ENCODE data around the gene TADA3. TPM values are rescaled to one million over a fixed set of nuclear protein-coding genes. Genes with fewer than 3 reads are reported as not detected.

The TADA3 gene
- total and polyA plus RNA-seq, 2 experiments from 2014 or later: 29.1 to 61.7 TPM

DNA sequence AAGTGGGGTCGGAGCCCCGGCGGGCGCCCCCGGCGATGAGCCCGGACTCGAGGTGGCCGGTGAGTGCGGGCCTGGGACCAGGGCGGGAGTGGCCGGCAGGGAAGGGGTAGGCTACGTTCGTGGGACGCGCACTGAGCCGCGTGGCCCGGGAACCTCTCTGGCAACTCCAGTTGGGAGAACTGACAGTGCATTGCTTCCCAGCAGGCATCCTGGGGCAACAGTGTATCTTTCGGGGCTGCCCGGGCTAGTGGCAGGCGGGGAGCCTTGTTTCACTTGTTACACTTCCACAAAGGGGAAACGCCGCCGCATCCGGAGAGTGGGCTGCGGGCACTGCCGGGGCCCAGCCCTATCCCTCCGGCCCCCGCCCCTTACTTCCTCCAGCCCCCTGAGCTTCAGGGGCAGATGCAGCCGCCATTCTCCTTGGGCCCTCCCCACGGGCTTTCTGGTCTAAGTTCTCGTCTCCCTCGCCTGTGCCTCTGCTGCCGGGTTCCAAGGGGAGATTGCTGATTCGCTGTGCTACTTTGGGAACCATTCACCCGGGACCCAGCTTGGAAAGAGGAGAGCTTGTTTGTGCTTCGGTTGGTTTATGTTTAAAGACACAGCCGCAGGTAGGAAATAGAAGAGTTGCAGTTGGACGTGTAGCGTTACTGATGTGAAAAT is 60.1 kb downstream of the TADA3 start (continued):
- TF ChIP-seq, protein P1, sequence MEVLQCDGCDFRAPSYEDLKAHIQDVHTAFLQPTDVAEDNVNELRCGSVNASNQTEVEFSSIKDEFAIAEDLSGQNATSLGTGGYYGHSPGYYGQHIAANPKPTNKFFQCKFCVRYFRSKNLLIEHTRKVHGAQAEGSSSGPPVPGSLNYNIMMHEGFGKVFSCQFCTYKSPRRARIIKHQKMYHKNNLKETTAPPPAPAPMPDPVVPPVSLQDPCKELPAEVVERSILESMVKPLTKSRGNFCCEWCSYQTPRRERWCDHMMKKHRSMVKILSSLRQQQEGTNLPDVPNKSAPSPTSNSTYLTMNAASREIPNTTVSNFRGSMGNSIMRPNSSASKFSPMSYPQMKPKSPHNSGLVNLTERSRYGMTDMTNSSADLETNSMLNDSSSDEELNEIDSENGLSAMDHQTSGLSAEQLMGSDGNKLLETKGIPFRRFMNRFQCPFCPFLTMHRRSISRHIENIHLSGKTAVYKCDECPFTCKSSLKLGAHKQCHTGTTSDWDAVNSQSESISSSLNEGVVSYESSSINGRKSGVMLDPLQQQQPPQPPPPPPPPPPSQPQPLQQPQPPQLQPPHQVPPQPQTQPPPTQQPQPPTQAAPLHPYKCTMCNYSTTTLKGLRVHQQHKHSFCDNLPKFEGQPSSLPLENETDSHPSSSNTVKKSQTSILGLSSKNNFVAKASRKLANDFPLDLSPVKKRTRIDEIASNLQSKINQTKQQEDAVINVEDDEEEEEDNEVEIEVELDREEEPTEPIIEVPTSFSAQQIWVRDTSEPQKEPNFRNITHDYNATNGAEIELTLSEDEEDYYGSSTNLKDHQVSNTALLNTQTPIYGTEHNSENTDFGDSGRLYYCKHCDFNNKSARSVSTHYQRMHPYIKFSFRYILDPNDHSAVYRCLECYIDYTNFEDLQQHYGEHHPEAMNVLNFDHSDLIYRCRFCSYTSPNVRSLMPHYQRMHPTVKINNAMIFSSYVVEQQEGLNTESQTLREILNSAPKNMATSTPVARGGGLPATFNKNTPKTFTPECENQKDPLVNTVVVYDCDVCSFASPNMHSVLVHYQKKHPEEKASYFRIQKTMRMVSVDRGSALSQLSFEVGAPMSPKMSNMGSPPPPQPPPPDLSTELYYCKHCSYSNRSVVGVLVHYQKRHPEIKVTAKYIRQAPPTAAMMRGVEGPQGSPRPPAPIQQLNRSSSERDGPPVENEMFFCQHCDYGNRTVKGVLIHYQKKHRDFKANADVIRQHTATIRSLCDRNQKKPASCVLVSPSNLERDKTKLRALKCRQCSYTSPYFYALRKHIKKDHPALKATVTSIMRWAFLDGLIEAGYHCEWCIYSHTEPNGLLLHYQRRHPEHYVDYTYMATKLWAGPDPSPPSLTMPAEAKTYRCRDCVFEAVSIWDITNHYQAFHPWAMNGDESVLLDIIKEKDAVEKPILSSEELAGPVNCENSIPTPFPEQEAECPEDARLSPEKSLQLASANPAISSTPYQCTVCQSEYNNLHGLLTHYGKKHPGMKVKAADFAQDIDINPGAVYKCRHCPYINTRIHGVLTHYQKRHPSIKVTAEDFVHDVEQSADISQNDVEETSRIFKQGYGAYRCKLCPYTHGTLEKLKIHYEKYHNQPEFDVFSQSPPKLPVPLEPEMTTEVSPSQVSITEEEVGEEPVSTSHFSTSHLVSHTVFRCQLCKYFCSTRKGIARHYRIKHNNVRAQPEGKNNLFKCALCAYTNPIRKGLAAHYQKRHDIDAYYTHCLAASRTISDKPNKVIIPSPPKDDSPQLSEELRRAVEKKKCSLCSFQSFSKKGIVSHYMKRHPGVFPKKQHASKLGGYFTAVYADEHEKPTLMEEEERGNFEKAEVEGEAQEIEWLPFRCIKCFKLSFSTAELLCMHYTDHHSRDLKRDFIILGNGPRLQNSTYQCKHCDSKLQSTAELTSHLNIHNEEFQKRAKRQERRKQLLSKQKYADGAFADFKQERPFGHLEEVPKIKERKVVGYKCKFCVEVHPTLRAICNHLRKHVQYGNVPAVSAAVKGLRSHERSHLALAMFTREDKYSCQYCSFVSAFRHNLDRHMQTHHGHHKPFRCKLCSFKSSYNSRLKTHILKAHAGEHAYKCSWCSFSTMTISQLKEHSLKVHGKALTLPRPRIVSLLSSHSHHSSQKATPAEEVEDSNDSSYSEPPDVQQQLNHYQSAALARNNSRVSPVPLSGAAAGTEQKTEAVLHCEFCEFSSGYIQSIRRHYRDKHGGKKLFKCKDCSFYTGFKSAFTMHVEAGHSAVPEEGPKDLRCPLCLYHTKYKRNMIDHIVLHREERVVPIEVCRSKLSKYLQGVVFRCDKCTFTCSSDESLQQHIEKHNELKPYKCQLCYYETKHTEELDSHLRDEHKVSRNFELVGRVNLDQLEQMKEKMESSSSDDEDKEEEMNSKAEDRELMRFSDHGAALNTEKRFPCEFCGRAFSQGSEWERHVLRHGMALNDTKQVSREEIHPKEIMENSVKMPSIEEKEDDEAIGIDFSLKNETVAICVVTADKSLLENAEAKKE (CRISPR knock-in tag; IDR thresholded peaks at IDR 0.05): no peak

DNA sequence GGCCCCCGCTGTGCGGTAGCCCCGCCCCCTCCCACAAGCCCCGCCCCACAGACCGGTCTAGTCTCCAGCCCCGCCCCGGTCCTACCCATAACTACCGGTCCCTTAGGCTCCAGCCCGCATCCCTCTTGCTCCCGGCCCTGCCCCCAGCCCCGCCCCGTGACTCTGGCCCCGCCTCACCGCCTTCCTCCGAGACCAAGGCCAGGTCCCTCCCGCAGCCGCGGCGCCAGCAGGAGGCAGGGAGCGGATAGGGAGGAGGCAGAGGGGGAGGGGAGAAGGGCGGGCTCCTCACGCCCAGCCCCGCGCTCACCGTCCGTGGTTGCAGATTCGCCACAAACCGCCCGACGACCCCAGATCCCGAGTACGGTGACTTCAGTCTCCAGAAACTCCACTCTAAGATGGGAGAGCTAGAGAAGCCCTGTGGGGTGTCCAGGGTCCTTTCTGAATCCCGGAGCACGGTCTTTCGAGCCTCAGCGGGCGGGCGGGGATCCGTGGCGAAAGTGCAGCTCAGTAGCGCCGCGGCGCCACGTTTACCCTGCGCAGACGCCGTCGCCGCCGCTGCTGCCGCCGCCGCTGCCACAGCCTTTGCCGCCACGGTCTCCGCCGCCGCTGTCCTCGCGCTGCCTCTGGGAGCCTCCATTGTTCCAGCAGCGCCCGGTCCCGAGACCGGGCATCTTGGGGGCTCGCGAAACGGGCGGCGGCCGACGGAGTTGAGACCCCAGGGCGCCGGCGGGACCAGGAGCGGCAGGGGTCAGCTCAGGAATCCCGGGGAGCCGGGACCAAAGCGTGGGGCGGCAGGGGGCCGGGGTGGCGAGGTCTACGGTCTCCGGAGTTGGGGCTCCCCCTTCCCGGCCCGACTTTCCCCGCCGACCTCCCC is 60.8 kb downstream of the TADA3 start, which contains the start of gene BRPF1:
Gene BRPF1, plus strand, starts transcription at position 530 of the 874 bp plus-strand sequence. CDS start 2,406 bp downstream, outside the sequence.
- H3K27ac Mint-ChIP-seq: peak within 1 kb of the TSS; percentile 99
- peak within 1 kb of the TSS; percentile 94 for H2AFZ ChIP-seq
- peaks cover 9% of the 10 kb centered on the region for H3K36me3 ChIP-seq (ENCODE audit: insufficient read depth)
- peak within 1 kb of the TSS; percentile 91 for H3K4me3 ChIP-seq
- H3K79me2 ChIP-seq (replicated peaks; ENCODE audit: insufficient read depth): peaks cover 36% of the 10 kb centered on the region
- peaks cover 4% of the 10 kb centered on the region for H3K27me3 Mint-ChIP-seq (ENCODE audit: insufficient read depth, low read depth, poor library complexity)
- peaks cover 25% of the 10 kb centered on the region for H3K4me1 Mint-ChIP-seq
- peaks cover 27% of the 10 kb centered on the region for H3K36me3 Mint-ChIP-seq (ENCODE audit: low read depth)
- DNase-seq (ENCODE audit: low spot score) (peak; percentile 100), ATAC-seq (peak; percentile 91)
- H3F3A ChIP-seq (replicated peaks; ENCODE audit: low read depth): 0 out of 2 replicates have a peak, but pooled peaks cover 8% of the 10 kb centered on the region
- H3K9me3 Mint-ChIP-seq: no peaks in the 10 kb centered on the region
- H3K27ac ChIP-seq (ENCODE audit: low read depth): peak within 1 kb of the TSS; percentile 97
- H4K20me1 ChIP-seq (replicated peaks; ENCODE audit: insufficient read depth): peaks cover 25% of the 10 kb centered on the region
- no peaks in the 10 kb centered on the region for H3K9me2 ChIP-seq (ENCODE audit: insufficient read depth)
- peak within 1 kb of the TSS; percentile 98 for H3K4me2 ChIP-seq
- peaks cover 16% of the 10 kb centered on the region for H3K4me1 ChIP-seq (ENCODE audit: insufficient read depth)
- H3K27me3 ChIP-seq (ENCODE audit: insufficient read depth): no peaks in the 10 kb centered on the region
- H3K4me3 Mint-ChIP-seq: peak within 1 kb of the TSS; percentile 81
- TF ChIP-seq, protein P2, sequence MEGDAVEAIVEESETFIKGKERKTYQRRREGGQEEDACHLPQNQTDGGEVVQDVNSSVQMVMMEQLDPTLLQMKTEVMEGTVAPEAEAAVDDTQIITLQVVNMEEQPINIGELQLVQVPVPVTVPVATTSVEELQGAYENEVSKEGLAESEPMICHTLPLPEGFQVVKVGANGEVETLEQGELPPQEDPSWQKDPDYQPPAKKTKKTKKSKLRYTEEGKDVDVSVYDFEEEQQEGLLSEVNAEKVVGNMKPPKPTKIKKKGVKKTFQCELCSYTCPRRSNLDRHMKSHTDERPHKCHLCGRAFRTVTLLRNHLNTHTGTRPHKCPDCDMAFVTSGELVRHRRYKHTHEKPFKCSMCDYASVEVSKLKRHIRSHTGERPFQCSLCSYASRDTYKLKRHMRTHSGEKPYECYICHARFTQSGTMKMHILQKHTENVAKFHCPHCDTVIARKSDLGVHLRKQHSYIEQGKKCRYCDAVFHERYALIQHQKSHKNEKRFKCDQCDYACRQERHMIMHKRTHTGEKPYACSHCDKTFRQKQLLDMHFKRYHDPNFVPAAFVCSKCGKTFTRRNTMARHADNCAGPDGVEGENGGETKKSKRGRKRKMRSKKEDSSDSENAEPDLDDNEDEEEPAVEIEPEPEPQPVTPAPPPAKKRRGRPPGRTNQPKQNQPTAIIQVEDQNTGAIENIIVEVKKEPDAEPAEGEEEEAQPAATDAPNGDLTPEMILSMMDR (conservative IDR thresholded peaks at IDR 0.05; ENCODE audit: low read depth in 2 of 2): no peak
- TF ChIP-seq, protein P3, sequence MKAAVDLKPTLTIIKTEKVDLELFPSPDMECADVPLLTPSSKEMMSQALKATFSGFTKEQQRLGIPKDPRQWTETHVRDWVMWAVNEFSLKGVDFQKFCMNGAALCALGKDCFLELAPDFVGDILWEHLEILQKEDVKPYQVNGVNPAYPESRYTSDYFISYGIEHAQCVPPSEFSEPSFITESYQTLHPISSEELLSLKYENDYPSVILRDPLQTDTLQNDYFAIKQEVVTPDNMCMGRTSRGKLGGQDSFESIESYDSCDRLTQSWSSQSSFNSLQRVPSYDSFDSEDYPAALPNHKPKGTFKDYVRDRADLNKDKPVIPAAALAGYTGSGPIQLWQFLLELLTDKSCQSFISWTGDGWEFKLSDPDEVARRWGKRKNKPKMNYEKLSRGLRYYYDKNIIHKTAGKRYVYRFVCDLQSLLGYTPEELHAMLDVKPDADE (IDR thresholded peaks at IDR 0.05): peak; percentile 48
- no peak for TF ChIP-seq NANOG (IDR thresholded peaks at IDR 0.05; ENCODE audit: borderline replicate concordance)

Data from GM23338 (cell line).